ENCODE measurements around the gene KANK2.
A peak's percentile ranks its signal among the peaks of the same experiment; 100 is the strongest.

KANK2 gene

GRCh38 chr19:11197291-11198174 lies at the start of gene KANK2:
Gene KANK2, minus strand, starts transcription at chr19:11197545. Its CDS starts 3,034 bp downstream, at chr19:11194511.
- peak; percentile 61 for DNase-seq (ENCODE audit: low read depth)

GRCh38 chr19:11246941-11247340 lies 49.6 kb upstream of the KANK2 start:
- no peak for DNase-seq (ENCODE audit: low read depth)

- no peak for DNase-seq (ENCODE audit: low read depth)
These were observed 47.7 kb upstream of the KANK2 start for GRCh38 chr19:11244846-11245589.

DNA sequence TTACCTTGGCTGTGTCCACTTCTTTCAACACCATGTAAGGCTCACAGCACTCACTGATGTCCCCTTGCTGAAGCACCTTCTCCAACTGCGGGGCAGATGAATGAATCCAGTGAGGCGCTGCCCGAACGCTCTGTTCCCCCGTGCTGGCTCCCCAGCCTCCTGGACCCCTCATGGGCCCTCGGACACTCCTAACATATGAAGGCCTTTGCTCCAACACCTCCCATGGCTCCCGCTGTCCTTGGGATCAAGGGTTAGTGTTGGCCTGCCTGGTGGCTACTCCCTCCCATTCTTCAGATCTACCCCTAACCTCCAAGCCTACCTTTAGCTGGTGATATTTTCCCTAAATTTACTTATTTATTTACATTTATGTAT lies 46.4 kb upstream of the KANK2 start:
- DNase-seq (ENCODE audit: low read depth) = no peak

DNA sequence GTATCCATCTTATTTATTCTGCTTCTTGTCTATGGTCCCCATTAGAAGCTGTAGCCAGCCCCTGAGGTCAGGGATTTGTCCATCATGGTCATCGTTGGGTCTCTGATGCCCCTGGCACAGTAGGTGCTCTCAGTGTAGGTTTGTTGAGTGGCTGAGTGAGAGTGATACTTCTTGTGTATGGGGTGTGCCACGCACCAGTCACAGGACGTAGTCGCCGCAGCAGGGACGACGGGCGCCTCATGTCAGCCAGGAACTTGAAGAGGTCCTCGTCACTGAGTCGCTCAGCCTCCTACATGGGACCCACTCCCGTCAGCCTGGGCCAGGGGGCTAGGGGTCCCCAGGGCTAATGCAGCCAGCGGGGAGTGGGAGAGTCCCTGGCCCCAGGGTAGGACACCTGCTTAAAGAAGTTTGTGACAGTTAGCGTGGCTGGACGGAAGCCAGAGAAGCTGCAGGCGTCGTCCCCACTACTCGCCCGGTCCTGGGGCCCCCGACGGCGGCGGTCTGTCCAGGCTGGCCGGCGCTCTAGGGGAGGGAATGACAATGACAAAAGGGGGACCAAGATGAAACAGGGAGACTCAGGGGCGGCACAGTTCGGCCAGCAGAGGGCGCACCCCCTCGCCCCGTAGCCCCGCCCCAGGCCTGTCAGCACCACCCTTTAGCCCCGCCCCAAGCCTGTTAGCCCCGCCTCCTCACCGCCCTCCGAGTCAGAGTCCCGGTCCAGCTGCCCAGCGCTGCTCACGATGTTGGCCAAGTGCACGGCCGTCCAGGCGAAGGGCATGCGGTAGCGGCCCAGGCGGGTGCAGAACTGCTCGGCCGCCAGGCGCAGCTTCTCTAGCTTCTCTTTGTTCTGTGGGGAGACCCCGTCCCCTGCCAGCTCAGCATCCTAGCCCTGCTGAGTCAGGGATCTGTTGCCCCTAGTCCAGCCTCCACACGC lies 45.8 kb upstream of the KANK2 start:
- peak; percentile 84 for DNase-seq (ENCODE audit: low read depth)

- no peak for DNase-seq (ENCODE audit: low read depth)
These were observed 44.7 kb upstream of the KANK2 start for GRCh38 chr19:11242025-11242424.

DNA sequence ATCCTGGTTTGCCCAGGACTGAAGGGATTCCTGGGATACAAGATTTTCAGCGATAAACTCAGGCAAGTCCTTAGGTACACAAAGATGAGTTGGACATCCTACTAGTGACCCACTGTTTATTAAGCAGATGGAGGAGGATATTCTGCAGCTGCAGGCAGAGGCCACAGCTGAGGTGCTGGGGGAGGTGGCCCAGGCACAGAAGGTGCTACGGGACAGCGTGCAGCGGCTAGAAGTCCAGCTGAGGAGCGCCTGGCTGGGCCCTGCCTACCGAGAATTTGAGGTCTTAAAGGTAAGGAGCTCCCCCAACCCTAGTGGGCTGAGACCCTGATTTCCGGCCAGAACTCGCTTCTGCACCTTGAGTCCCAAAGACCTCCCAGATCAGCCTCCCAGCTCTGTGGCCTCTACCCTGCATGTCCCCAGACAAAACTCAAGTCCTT lies 42.7 kb upstream of the KANK2 start:
- no peak for DNase-seq (ENCODE audit: low read depth)

GRCh38 chr19:11239377-11240000 lies 42.1 kb upstream of the KANK2 start, which contains the start of gene ANGPTL8:
Gene ANGPTL8, plus strand, starts transcription at chr19:11239619. Its CDS starts 19 bp downstream, at chr19:11239638.
- no peak for DNase-seq (ENCODE audit: low read depth)

- no peak for DNase-seq (ENCODE audit: low read depth)
These were observed 41.5 kb upstream of the KANK2 start for GRCh38 chr19:11238781-11239376.

GRCh38 chr19:11238041-11238440 lies 40.7 kb upstream of the KANK2 start:
- no peak for DNase-seq (ENCODE audit: low read depth)

DNA sequence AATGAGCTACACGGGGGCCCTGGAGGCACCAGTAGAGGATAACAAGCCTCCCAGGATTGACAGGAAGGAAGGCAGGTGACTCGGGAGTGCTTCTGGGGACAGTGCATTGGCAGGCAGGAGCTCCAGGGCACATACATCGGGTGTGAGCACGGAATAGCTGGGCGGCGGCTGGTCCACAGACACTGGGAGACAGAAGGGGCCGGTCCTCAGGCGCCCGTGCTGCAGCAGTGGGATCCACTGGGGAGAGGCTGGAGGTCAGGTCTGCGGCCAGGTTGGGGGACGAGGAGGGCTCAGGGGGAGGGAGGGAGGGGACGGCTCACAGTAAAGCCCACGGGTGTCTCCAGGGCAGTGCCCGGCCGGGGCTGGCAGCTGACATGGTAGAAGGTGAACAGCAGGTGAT lies 40.0 kb upstream of the KANK2 start:
- DNase-seq (ENCODE audit: low read depth) = no peak

DNA sequence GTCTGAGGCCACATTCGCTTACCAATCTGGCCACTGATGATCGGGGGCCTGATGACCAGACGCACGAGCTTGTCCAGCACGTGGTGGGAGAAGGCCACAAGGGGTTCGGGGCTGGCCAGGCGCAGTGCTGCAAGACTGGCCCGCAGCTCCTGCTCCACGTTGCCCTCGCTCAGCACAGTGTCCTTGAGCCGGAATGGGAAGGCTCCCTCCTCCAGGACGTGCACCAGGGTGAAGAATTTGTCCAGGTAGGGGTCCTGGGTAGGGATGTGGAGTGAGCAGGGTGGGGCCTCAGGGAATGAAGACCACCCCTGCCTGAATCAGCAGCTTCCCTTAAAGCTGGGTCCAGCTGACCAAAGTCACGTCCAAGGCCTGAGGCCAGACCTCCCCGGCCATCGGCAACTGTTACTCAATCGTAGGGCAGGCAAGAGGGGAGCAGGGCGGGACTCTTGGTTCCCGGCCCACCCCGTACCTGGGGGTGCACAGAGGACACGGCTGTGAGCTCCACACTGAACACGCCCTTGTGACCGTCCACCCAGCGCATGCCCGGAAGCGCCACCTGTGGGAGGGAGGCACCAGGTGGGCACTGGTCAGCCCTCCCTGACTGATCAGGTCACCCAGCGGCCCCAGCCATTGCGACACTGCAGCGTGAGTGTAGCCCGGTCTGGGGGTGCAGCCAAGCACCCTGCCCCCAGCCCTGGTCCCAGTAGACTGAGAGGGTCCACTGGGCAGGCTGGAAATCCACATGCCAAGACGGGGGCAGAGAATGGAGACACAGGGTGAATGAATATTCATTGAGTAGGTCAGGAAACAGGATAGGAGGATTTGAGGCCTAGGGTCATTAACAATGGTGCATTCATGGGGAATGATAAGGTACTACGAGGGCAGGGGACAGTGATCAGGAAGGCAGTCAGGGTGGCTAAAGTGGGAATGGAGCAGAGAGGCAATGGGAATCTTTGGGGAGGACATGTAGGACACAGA lies 39.3 kb upstream of the KANK2 start:
- no peak for DNase-seq (ENCODE audit: low read depth)

DNA sequence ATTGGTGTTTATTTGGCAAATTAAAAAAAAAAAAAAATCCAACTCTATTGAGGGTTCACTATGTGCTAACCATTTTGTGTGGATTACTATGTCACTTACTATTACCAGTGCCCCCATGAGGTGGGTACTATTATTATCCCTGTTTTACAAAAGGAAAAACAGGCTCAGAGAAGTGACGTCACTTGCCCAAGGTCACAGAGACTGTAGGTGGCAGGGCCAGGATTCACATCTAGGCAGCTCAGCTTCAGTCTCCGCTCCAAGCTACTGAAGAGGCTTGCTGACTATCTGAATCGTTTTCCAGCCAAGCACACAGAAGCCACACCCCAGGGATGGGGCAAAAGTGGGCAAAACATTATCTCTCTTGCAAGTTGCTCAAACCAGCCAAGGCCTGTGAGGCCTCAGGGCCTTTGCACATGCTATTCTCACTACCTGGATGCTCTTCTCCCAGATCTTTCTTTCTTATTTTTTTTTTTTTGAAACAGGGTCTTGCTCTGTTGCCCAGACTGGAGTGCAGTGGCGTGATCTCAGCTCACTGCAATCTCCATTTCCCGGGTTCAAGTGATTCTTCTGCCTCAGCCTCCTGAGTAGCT lies 37.2 kb upstream of the KANK2 start:
- no peak for DNase-seq (ENCODE audit: low read depth)

GRCh38 chr19:11233073-11233472 lies 35.7 kb upstream of the KANK2 start:
- no peak for DNase-seq (ENCODE audit: low read depth)

GRCh38 chr19:11232555-11232954 lies 35.2 kb upstream of the KANK2 start:
- DNase-seq (ENCODE audit: low read depth) = no peak

DNA sequence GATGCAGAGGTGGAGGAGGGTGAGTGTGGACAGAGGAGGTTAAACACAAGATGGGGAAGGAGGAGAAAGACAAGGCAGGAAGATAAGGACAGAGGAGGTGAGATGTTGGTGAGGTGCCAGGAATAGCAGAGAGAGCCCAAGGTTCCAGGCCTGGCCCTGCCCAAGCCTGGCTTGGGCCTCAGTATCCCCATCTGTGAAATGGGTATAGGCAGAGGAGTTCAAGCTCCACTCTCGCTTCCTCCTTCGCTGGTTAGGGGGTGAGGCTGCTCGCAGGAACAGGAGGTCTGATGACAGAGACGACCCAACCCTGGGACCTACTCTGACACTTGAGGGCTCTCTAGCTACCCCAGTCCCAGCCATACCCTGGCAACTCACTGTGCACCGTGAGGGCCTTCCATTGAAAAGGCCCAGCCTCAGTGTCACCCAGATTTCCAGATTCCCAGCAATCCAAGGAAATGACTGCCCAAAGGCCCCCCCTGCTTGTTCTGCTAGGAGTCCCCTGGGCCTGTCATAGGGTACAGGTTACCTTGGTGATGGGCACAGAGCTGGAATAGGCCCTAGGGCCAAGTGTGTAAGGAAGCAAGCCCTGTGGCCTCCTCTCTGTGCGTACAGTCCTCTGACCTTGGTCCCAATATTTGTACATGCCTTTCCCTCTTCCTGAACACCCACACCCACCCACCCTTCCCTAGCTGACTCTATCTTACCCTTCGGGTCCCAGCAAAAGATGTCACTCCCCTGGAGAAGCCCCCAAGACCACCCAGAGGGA lies 33.5 kb upstream of the KANK2 start:
- no peak for DNase-seq (ENCODE audit: low read depth)

DNA sequence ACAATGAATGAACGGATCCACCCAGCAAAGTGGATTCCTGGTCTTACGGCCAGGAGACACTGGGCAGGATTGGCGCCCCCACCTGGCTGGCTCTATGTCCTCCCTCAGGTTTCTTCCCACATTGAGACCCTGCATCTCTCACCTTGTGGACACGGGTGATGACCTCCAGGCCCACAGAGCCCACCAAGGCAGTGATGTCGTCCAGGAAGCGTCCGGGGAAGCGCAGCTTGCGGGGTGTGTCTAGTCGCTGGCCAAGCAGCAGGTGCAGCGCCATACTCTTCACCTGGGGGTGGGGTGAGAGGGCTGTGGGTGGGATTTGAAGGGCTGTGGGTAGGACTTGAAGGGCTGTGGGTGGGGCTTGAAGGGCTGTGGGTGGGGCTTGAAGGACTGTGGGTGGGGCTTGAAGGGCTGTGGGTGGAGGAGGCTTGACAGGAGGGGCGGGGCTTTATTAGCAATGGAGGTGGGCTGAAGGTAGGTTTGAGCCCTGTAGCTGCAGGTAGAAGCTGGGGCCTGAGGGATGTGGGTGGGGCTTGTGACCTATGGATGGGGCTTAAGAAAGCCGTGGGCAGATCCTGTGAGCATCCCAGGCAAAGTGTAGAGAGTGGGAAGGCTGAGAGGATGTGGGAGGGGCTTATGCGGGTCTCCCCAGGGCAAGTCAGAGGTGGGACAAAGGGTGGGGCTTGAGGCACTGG lies 30.0 kb upstream of the KANK2 start:
- no peak for DNase-seq (ENCODE audit: low read depth)

DNA sequence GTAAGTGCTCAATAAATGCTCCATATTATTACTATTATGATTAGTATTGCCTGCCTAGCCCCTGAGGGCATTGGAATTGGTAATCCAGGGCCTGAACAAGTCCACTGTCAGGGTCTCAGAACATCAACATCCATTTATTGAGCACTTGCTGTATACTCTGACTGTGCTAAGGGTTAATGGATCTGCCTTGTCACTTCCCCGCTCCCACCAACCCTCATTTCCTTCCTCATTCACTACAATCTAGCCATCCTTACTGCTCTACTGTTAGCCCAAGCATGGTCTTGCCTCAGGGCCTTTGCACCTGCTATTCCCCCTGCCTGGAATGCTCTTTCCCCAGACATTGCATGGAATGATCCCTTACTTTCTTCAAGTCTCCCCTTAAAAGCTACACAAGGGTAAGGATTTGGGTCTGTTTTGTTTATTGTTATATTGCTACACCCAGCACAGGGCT lies 29.4 kb upstream of the KANK2 start:
- DNase-seq (ENCODE audit: low read depth) = no peak

Data from stimulated activated CD8-positive, alpha-beta memory T cell treated with anti-CD3 and anti-CD28 coated beads, Interleukin-4, amount 100 ng/mL, for 24 hours (primary cell).